IMR-90 (cell line): ENCODE measurements around the gene PGS1. TPM values are rescaled to one million over a fixed set of nuclear protein-coding genes. Genes with fewer than 3 reads are reported as not detected.

ENCODE experiments used
- ATAC-seq: fragments of 200-7000 bp; cut with Tn5 transposase; 2 replicates; pipeline ENCODE4 v1.9.1; 2020; ENCODE audit warnings: low read depth, mild to moderate bottlenecking, moderate library complexity
- BruUV-seq: library from RNA; stranded (reverse); fragments of 400-500 nt; replicated peaks from 2 replicates; lab custom pipeline; 2021; lab: Mats Ljungman, UMichigan
- CTCF ChIA-PET: fragments of 300-600 bp; formaldehyde crosslinking; extraction: SDS; loops from one replicate; lab custom pipeline; 2021; ENCODE audit warnings: antibody characterized with exemption; lab: Yijun Ruan, JAX
- POLR2A ChIA-PET: fragments of 300-600 bp; sonication (Branson Sonifier 250); formaldehyde crosslinking; loops from one replicate; lab custom pipeline; 2022; ENCODE audit warnings: antibody characterized with exemption; ENCODE audit not compliant: unreplicated experiment; lab: Charles Lee
- DNase-seq: peaks from one replicate; pipeline ENCODE4 v3.0.0; 2013
- H2AFZ ChIP-seq: replicated peaks from 2 replicates; pipeline ENCODE3; 2013; ENCODE audit warnings: low read length, mild to moderate bottlenecking; ENCODE audit not compliant: poor library complexity
- H2AK5ac ChIP-seq: 2 replicates; pipeline ENCODE4 v1.6.1; 2013; ENCODE audit warnings: low read depth, low read length, inconsistent platforms
- H2AK9ac ChIP-seq: replicated peaks from 2 replicates; pipeline ENCODE3; 2013; ENCODE audit warnings: mild to moderate bottlenecking, low read depth, low read length, moderate library complexity; ENCODE audit not compliant: poor library complexity
- H2BK120ac ChIP-seq: 2 replicates; pipeline ENCODE4 v1.6.1; 2013; ENCODE audit warnings: low read depth, low read length, inconsistent platforms
- H2BK15ac ChIP-seq: 3 replicates; pipeline ENCODE4 v1.6.1; 2013; ENCODE audit warnings: low read depth, low read length, inconsistent platforms
- H2BK20ac ChIP-seq: 2 replicates; pipeline ENCODE4 v1.6.1; 2013; ENCODE audit warnings: low read depth, mild to moderate bottlenecking, inconsistent platforms, low read length, moderate library complexity
- H2BK5ac ChIP-seq: 2 replicates; pipeline ENCODE4 v1.6.1; 2013; ENCODE audit warnings: mild to moderate bottlenecking, low read depth, low read length, inconsistent platforms; ENCODE audit not compliant: poor library complexity, severe bottlenecking
- H3K14ac ChIP-seq: replicated peaks from 2 replicates; pipeline ENCODE4 v1.6.1; 2013; ENCODE audit warnings: low read depth, low read length, inconsistent platforms
- H3K18ac ChIP-seq: 2 replicates; pipeline ENCODE4 v1.6.1; 2013; ENCODE audit warnings: low read depth, low read length, control low read depth
- H3K23ac ChIP-seq: 2 replicates; pipeline ENCODE4 v1.6.1; 2013; ENCODE audit warnings: low read depth, low read length, inconsistent platforms
- H3K27ac ChIP-seq: 2 replicates; pipeline ENCODE4 v1.5.1; 2013; ENCODE audit warnings: mild to moderate bottlenecking, control low read depth, low read length; ENCODE audit not compliant: insufficient read depth
- H3K27me3 ChIP-seq: 2 replicates; pipeline ENCODE4 v1.6.1; 2013; ENCODE audit warnings: low read length; ENCODE audit not compliant: control insufficient read depth, insufficient read depth
- H3K36me3 ChIP-seq: 2 replicates; pipeline ENCODE4 v1.6.1; 2013; ENCODE audit warnings: low read length, mixed read lengths; ENCODE audit not compliant: control insufficient read depth, insufficient read depth
- H3K4ac ChIP-seq: 2 replicates; pipeline ENCODE4 v1.6.1; 2013; ENCODE audit warnings: low read depth, low read length, inconsistent platforms
- H3K4me1 ChIP-seq: 2 replicates; pipeline ENCODE4 v1.6.1; 2013; ENCODE audit warnings: low read length, mixed read lengths; ENCODE audit not compliant: control insufficient read depth, insufficient read depth
- H3K4me2 ChIP-seq: 2 replicates; pipeline ENCODE4 v1.6.1; 2013; ENCODE audit warnings: low read depth, mild to moderate bottlenecking, control low read depth, low read length, moderate library complexity
- H3K4me3 ChIP-seq: 2 replicates; pipeline ENCODE4 v1.5.1; 2013; ENCODE audit warnings: low read depth, mild to moderate bottlenecking, control low read depth, low read length, moderate library complexity; ENCODE audit not compliant: insufficient read depth
- H3K56ac ChIP-seq: 2 replicates; pipeline ENCODE4 v1.6.1; 2013; ENCODE audit warnings: low read length, inconsistent platforms; ENCODE audit not compliant: insufficient read depth; ENCODE audit errors: extremely low read depth
- H3K79me1 ChIP-seq, 2 experiments: 2 replicates each; pipeline ENCODE4 v1.6.1; 2013; ENCODE audit warnings: low read length in 2 of 2, inconsistent platforms in 1 of 2, low read depth in 1 of 2
- H3K9ac ChIP-seq: 2 replicates; pipeline ENCODE4 v1.6.1; 2013; ENCODE audit warnings: low read depth, low read length, control low read depth
- H3K9me1 ChIP-seq: 2 replicates; pipeline ENCODE4 v1.6.1; 2013; ENCODE audit warnings: low read length, inconsistent platforms; ENCODE audit not compliant: insufficient read depth
- H3K9me3 ChIP-seq: 2 replicates; pipeline ENCODE4 v1.6.1; 2013; ENCODE audit warnings: low read length; ENCODE audit not compliant: control insufficient read depth, insufficient read depth
- H4K20me1 ChIP-seq: 2 replicates; pipeline ENCODE4 v1.6.1; 2013; ENCODE audit warnings: low read length, inconsistent platforms; ENCODE audit not compliant: insufficient read depth
- H4K5ac ChIP-seq: 2 replicates; pipeline ENCODE4 v1.6.1; 2013; ENCODE audit warnings: mild to moderate bottlenecking, low read depth, low read length, control low read depth
- H4K8ac ChIP-seq, 2 experiments: 2 replicates each; pipeline ENCODE4 v1.6.1; 2013; ENCODE audit warnings: low read depth in 2 of 2, low read length in 2 of 2, control low read depth in 1 of 2, inconsistent platforms in 1 of 2
- H4K91ac ChIP-seq: 2 replicates; pipeline ENCODE4 v1.6.1; 2013; ENCODE audit warnings: low read depth, low read length, inconsistent platforms; ENCODE audit not compliant: insufficient read depth
- BHLHE40 ChIP-seq: fragments of 150-350 bp; IDR thresholded peaks from 2 replicates; pipeline ENCODE4 v1.6.1; 2016; ENCODE audit warnings: mild to moderate bottlenecking, low read depth, low read length
- CEBPB ChIP-seq: IDR thresholded peaks from 2 replicates; pipeline ENCODE4 v1.6.1; 2012; ENCODE audit warnings: low read depth, low read length, improper control_type of control experiment
- CHD1 ChIP-seq: IDR thresholded peaks from 2 replicates; pipeline ENCODE4 v1.6.1; 2012; ENCODE audit warnings: low read depth, low read length, improper control_type of control experiment
- FOS ChIP-seq: fragments of 150-350 bp; IDR thresholded peaks from 2 replicates; pipeline ENCODE4 v1.6.1; 2016; ENCODE audit warnings: low read depth, low read length
- MXI1 ChIP-seq: IDR thresholded peaks from 2 replicates; pipeline ENCODE4 v1.6.1; 2012; ENCODE audit warnings: low read depth, mild to moderate bottlenecking, low read length, moderate library complexity, borderline replicate concordance
- NFE2L2 ChIP-seq: fragments of 150-350 bp; IDR thresholded peaks from 2 replicates; pipeline ENCODE4 v1.6.1; 2016; ENCODE audit warnings: low read depth, mild to moderate bottlenecking, low read length
- POLR2A ChIP-seq: IDR thresholded peaks from 2 replicates; pipeline ENCODE4 v1.6.1; 2012; ENCODE audit warnings: mild to moderate bottlenecking, low read depth, low read length
- RAD21 ChIP-seq: IDR thresholded peaks from 2 replicates; pipeline ENCODE4 v1.6.1; 2012; ENCODE audit warnings: low read length, improper control_type of control experiment
- RCOR1 ChIP-seq: IDR thresholded peaks from 2 replicates; pipeline ENCODE4 v1.6.1; 2012; ENCODE audit warnings: mild to moderate bottlenecking, low read length, improper control_type of control experiment; ENCODE audit not compliant: insufficient replicate concordance
- RFX5 ChIP-seq: IDR thresholded peaks from 2 replicates; pipeline ENCODE4 v1.8.0; 2012; ENCODE audit warnings: low read depth, mild to moderate bottlenecking, low read length, moderate library complexity
- SMC3 ChIP-seq: fragments of 150-350 bp; IDR thresholded peaks from 2 replicates; pipeline ENCODE4 v1.6.1; 2016; ENCODE audit warnings: low read depth, mild to moderate bottlenecking, antibody characterized with exemption, low read length, moderate library complexity
- WGBS, 2 experiments: methylation state at CpG; one replicate each; pipeline versions ENCODE4 v1.1.5 to v1.1.7; 2013; ENCODE audit warnings: missing lambda C conversion rate in 2 of 2; ENCODE audit not compliant: insufficient read length in 1 of 2; ENCODE audit errors: extremely low coverage in 2 of 2; 5-methylcytosine and 5-hydroxymethylcytosine counted together
- dilution Hi-C: fragments of 300-500 bp; cut with HindIII; formaldehyde crosslinking; loops from one replicate; pipeline ENCODE4 v1.14.3; 2018; ENCODE audit warnings: low sequenced_read_pairs; ENCODE audit not compliant: unreplicated experiment
- in situ Hi-C: fragments of 300-500 bp; cut with MboI; formaldehyde crosslinking; loops from 3 replicates; pipeline ENCODE4 v1.14.3; 2019; ENCODE audit warnings: low sequenced_read_pairs, inconsistent platforms, mixed read lengths
- intact Hi-C: fragments of 100-400 bp; cut with micrococcal nuclease; formaldehyde crosslinking; loops from 2 replicates; pipeline ENCODE4 v1.10.0; 2022
- polyA plus RNA-seq, 3 experiments: library from polyadenylated mRNA; depleted of rRNA; stranded (reverse); fragments of >200 nt; gene quantifications; 2 replicates each; pipeline ENCODE4 v1.2.3, GENCODE V29; 2012; ENCODE audit warnings: low replicate concordance in 1 of 3
- total RNA-seq: library from RNA; depleted of rRNA; stranded (reverse); fragments of >200 nt; gene quantifications from 2 replicates; pipeline ENCODE4 v1.2.3, GENCODE V29; 2012
- TF ChIP-seq, protein P1 (sequence below): fragments of 150-350 bp; IDR thresholded peaks from 2 replicates; pipeline ENCODE4 v1.6.1; 2016; ENCODE audit warnings: low read depth, mild to moderate bottlenecking, low read length, moderate library complexity, borderline replicate concordance
- TF ChIP-seq, protein P2 (sequence below): conservative IDR thresholded peaks from 2 replicates; pipeline ENCODE4 v1.5.1; 2012; ENCODE audit warnings: mild to moderate bottlenecking, low read depth, low read length, improper control_type of control experiment

The PGS1 gene
- total and polyA plus RNA-seq, 2 of the 4 experiments (the other 2 are of a cell fraction), result 18.5 to 43.2 TPM

DNA sequence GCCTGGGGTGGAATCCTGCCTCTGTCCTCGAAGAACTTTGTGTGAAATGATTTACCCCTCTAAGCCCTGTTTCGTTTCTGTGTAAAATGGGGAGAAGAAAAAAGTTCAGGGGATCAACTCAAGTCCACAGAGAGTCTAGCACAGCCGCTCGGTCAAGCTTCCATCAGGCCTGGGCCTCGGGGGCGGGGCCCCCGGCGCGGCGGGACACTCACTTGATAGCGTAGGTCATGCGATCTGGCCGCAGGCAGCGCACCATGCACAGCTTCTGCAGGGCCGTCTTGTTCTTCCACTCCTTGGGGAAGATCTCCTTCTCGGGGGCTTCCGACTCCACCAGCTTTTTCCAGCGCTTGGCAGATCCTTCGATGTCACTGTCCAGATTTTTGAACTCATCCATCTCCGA, 65.9 kb downstream of the PGS1 start:
- no peak for DNase-seq
- Histone ChIP-seq H2AFZ (no peak overlapping the region), H3K27ac (no peak overlapping the region), H3K9me3 (peaks cover 2% of the 10 kb centered on the region; the same call in 1 of the 2 replicates), H3K23ac (no peak overlapping the region), H3K9ac (no peak overlapping the region), H3K27me3 (no peaks in the 10 kb centered on the region), H2AK5ac (no peak overlapping the region), H4K5ac (no peak overlapping the region), H2BK5ac (no peak overlapping the region), H2AK9ac (no peak overlapping the region), H3K4me3 (no peak overlapping the region), H3K9me1 (no peaks in the 10 kb centered on the region), H4K91ac (peak overlapping the region; percentile 58; the same call in 1 of the 2 replicates), H4K20me1 (no peaks in the 10 kb centered on the region), H3K36me3 (no peaks in the 10 kb centered on the region), H3K4me1 (peaks cover 10% of the 10 kb centered on the region; the same call in 1 of the 2 replicates), H3K56ac (no peak overlapping the region), H3K18ac (no peak overlapping the region), H4K8ac (0 out of 4 replicates have a peak overlapping the region, but pooled peaks of 1 of the 2 experiments have one; percentile 86), H2BK120ac (no peak overlapping the region), H3K14ac (no peak overlapping the region), H2BK15ac (no peak overlapping the region), H3K79me1 (no peaks in the 10 kb centered on the region), H3K4ac (no peak overlapping the region), H2BK20ac (no peak overlapping the region), H3K4me2 (no peak overlapping the region)
- in situ Hi-C loops, result no loop called here
- TF ChIP-seq NFE2L2, result no peak
- TF ChIP-seq RFX5, result no peak
- TF ChIP-seq RCOR1, result no peak
- TF ChIP-seq CEBPB, result no peak
- TF ChIP-seq, protein P1, sequence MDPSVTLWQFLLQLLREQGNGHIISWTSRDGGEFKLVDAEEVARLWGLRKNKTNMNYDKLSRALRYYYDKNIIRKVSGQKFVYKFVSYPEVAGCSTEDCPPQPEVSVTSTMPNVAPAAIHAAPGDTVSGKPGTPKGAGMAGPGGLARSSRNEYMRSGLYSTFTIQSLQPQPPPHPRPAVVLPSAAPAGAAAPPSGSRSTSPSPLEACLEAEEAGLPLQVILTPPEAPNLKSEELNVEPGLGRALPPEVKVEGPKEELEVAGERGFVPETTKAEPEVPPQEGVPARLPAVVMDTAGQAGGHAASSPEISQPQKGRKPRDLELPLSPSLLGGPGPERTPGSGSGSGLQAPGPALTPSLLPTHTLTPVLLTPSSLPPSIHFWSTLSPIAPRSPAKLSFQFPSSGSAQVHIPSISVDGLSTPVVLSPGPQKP, result no peak
- no peak for TF ChIP-seq BHLHE40
- no peak for TF ChIP-seq POLR2A
- no peak for TF ChIP-seq RAD21
- TF ChIP-seq, protein P2, sequence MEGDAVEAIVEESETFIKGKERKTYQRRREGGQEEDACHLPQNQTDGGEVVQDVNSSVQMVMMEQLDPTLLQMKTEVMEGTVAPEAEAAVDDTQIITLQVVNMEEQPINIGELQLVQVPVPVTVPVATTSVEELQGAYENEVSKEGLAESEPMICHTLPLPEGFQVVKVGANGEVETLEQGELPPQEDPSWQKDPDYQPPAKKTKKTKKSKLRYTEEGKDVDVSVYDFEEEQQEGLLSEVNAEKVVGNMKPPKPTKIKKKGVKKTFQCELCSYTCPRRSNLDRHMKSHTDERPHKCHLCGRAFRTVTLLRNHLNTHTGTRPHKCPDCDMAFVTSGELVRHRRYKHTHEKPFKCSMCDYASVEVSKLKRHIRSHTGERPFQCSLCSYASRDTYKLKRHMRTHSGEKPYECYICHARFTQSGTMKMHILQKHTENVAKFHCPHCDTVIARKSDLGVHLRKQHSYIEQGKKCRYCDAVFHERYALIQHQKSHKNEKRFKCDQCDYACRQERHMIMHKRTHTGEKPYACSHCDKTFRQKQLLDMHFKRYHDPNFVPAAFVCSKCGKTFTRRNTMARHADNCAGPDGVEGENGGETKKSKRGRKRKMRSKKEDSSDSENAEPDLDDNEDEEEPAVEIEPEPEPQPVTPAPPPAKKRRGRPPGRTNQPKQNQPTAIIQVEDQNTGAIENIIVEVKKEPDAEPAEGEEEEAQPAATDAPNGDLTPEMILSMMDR, result no peak
- TF ChIP-seq MXI1, result no peak
- no peak for TF ChIP-seq CHD1
- TF ChIP-seq SMC3, result no peak
- TF ChIP-seq FOS, result no peak
- ChIA-PET CTCF (no interaction called here), POLR2A (no interaction called here)
- WGBS, 2 experiments, result 85% methylated on average over 15 of the region's 20 CpGs; no CpG with 5 or more reads in 1 of the 2 experiments
- dilution Hi-C loops, result no loop called here
- BruUV-seq, result no TSS peak
- intact Hi-C loops, result no loop called here
- ATAC-seq, result no peak
